ENCODE data around the gene ZRANB3.
"Not testable (repeated sequence)": the region's sequence is repeated elsewhere in the genome, so short reads cannot be mapped to it uniquely, and the experiment has no call there.

ZRANB3 gene

GRCh38 chr2:135124924-135125886 is 405.8 kb downstream of the ZRANB3 start:
- no peak for DNase-seq (ENCODE audit: low spot score)

GRCh38 chr2:135121658-135122039 is 409.4 kb downstream of the ZRANB3 start:
- DNase-seq (ENCODE audit: low spot score): not testable (repeated sequence)

GRCh38 chr2:135121016-135121657 is 409.9 kb downstream of the ZRANB3 start:
- DNase-seq (ENCODE audit: low spot score): no peak

- no peak for DNase-seq (ENCODE audit: low spot score)
These were observed 411.4 kb downstream of the ZRANB3 start for GRCh38 chr2:135119582-135119981.

GRCh38 chr2:135113322-135113721 is 417.7 kb downstream of the ZRANB3 start:
- no peak for DNase-seq (ENCODE audit: low spot score)

GRCh38 chr2:135105513-135106316 is 425.3 kb downstream of the ZRANB3 start:
- not testable (repeated sequence) for DNase-seq (ENCODE audit: low spot score)

GRCh38 chr2:135103843-135104242 is 427.2 kb downstream of the ZRANB3 start:
- DNase-seq (ENCODE audit: low spot score): no peak

- DNase-seq (ENCODE audit: low spot score): no peak
These were observed 431.1 kb downstream of the ZRANB3 start for GRCh38 chr2:135099802-135100483.

GRCh38 chr2:135097532-135098231 is 433.3 kb downstream of the ZRANB3 start:
- DNase-seq (ENCODE audit: low spot score): no peak

GRCh38 chr2:135096665-135097446 is 434.2 kb downstream of the ZRANB3 start:
- no peak for DNase-seq (ENCODE audit: low spot score)

GRCh38 chr2:135095591-135095990 is 435.4 kb downstream of the ZRANB3 start:
- DNase-seq (ENCODE audit: low spot score): no peak

GRCh38 chr2:135094508-135094907 is 436.5 kb downstream of the ZRANB3 start:
- no peak for DNase-seq (ENCODE audit: low spot score)

GRCh38 chr2:135093670-135094330 is 437.2 kb downstream of the ZRANB3 start:
- DNase-seq (ENCODE audit: low spot score): no peak

GRCh38 chr2:135093193-135093592 is 437.8 kb downstream of the ZRANB3 start:
- DNase-seq (ENCODE audit: low spot score): no peak

- DNase-seq (ENCODE audit: low spot score): no peak
These were observed 439.3 kb downstream of the ZRANB3 start for GRCh38 chr2:135091681-135092080.

GRCh38 chr2:135089597-135089996 is 441.4 kb downstream of the ZRANB3 start:
- DNase-seq (ENCODE audit: low spot score): not testable (repeated sequence)

All from kidney capillary endothelial cell (primary cell).